NCI-H774 (cell line): Measurements from ENCODE around the gene CCDC33.

ENCODE experiments used
- DNase-seq: peaks from one replicate; lab custom pipeline; 2025; lab: John Stamatoyannopoulos, UW

The CCDC33 gene

DNA sequence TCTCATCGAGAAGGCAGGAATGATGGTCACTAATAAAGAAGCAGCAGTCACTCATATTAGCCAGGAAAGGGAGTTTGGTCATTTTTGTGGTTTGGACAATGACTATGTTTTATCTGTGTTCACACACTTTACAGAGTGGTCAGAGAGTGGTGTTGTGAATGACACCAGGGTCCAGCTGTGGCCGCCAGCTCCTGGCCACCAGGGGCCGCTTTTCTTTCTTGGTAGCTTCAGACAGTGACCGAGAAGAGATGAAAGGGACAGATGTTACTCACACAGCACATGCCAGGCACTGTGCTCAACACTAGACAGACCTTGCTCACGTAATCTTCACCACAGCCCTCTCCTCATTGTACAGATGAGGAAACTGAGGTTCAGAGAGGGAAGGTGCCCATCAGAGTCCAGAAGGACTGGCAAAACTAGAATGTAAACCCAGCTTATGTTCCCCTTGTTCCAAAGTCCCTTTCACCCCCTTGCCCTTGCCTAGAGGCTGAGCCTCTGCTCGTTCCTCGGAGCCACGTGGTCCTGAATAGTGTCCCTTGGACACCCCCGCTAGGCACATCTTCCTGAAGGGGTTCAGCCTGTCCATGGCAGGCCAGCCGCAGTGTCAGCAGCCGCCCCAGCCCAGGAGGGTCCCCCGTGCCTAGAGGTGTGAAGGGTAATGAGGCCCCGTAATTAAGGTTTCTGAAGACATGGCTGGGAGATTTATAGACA is 75.8 kb downstream of the CCDC33 start:
- DNase-seq, result no peak

DNA sequence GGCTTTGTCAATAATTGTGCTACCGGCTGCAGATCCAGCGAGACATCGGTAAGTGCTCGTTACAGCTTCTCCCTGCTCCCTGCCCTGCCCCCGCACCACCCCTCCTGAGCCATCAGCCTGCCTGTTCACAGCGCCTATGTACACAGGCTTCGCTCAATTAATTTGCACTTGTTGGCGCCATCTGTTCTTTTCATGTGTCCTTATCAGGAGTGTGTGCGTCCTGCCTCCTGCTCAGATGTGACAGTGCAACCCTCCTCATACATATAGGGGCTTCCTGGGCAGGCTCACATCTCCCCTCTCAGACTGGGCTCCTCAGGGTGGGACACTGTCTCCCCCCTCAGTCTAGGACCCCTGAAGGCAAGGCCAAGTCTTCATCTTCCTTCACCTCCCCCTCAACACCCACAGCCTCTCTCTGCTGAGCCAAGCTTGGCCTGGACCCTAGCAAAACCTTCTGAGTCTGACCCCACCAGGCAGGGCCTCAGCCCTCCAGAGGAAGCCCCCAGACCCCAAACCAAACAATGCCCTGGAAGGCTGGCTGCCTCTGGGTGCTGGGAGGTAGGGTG is 76.4 kb downstream of the CCDC33 start:
- peak; percentile 90 for DNase-seq

DNA sequence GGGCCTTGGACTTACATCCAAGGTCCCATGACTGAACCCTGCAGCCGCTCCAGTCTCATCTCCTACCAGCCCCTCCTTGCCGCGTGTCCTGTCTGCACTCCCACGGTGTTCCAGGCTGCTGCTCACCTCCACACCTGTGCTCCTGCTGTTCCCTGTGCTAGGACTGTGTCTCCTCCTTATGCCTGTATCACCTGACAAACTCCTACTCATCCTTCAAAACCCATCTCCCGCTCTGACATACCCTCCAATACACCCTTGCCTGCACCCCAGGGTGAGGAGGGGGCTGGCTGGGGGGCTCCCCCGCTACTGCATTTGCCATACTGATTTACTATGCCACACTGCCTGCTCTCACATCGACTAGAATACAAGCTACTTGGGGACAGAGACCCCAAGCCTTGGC is 77.8 kb downstream of the CCDC33 start:
- DNase-seq, result no peak

DNA sequence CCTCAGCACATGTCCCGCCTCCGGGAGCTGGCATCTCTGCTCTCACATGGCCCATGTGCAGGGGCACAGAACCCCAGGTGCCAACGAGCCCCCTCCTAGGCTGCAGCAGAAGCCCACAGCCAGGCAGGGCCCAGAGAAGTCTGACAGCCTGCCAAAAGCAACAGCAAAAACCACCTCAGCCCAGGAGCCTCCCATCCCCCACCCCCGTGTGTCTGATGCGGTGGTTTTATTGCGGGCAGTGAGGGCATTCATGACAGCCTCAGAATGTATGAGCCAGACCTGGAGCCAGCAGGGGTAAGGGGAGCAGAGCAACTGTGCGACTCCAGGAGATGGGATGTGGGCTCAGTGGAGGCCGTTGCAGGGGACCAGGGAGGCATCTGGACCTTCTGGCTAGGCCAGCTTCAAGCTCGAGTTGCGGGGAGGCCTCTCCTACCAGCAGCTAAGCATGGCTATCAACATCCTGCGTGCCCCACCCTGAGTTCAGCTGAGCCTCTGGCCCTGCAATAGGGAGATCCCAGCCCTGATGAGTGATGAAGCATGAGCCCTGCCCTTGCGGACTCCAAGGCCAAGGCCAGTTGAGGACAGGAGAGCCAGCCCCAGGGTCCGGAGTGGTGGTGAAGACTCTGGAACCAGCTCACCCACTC is 78.8 kb downstream of the CCDC33 start:
- DNase-seq, result no peak

DNA sequence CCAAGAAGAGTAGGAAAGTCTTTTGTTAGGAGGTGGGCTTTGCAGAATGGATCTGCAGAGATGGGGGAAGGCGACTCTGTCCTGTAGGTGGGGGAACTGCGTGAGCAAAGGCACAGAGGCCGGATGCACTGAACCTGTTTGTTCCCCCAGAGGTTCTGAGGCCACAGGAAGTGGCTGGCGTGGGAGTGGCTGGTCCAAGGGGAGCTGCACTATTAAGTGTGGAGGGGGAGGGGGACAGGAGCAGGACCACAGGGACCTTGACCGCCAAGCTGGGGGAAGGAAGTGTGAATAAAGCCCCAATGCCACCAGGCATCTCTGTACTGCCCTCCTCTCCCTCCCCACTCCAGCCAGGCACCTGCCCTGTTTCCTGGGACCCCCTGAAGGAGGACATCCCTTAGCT is 79.5 kb downstream of the CCDC33 start:
- no peak for DNase-seq

DNA sequence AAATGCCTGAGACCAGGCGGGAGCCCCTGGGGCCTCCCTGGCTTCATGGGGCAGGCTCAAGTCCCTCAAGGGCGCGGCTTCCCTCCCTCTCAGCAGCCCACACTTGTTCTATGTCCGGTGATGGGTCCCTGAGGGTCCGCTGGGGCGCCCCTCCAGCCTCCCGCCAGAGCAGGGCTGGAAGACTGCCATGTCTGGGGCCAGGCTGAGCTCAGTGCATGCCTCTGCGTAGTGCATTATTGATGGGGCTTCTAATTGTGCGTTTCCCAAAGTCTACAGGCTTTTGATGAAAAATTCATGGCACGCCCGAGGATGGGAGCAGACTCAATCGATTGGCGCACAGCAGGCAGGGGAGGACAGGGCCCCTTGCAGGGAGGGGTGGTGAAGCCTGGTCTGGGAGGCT is 80.0 kb downstream of the CCDC33 start:
- DNase-seq, result no peak

DNA sequence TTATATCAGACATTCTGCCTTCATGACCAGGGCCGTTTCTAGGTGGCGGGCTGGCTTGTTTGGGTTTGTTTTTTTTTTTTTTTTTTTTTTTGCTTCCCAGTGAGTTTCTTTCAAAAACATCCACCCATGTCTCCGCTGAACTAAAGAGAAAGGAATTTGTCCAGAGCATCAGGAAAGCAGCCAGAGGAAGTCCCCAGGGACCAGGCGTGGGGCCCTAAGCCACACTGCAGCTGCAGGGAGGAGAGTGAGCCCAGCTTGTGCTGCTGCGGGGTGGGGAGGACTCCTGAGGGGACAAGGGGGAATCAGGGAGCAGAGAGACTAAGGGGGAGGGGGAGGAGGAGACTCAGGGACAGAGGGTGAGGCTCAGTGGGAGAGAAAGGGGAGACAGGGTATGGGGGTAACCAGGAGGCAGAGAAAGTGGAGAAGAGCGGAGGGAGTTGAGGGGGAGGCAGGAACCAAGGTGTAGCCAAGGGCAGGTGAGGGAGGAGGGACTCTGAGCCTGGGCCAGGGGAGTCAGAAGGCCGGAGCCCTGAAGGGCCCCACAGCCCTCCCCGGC is 81.8 kb downstream of the CCDC33 start:
- no peak for DNase-seq

DNA sequence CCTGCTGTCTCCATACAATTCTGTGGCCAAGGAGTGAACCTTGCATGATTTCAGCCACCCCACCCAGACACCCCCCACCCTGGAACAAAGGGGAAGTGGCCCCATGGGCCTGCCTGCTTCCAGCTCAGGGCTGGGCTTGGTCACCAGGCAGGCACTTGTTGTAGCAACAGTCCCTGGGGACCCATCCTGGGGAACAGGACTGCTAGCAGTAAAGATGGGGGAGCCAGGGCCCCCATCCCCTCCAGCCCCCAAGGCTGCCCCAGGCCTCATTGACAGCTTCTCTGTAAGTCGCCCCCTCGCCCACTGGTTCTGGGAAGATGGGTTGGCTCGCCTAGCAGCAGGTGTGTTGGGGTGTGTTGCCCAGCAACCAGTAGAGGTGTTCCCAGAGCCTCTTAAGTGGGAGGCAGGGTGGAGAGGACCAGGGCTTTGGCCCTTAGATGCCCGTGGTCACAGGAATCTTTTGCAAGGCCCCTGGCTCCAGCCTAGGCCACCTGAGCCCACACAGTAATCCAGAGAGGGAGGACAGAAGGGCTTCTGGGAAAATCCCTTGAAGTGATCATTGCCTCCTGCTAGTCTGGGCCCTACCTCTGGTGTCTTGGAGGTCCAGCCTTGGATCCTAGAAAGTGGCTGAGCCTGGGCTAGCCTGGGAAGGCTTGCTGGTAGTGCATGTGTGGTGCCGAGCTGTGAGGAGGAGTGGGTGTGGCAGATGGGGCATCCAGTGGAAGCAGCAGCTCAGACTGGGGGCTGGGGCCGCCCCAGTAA is 82.4 kb downstream of the CCDC33 start:
- peak; percentile 67 for DNase-seq

DNA sequence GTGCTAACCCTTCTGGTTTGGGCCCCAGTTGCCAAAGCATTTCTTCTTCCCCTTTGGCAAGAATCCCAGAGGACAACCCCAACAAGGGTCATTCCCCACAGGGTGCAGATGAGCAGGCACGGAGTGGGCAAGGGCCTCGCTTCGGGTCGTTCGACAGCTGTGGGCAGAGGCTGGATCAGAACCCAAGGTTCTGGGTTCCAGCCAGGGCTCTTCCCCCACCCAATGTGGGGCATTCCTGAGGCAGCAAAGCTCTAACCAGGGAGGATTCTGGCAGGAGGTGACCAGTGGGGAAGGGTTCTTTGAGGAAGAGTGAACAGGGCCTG is 83.0 kb downstream of the CCDC33 start:
- no peak for DNase-seq

DNA sequence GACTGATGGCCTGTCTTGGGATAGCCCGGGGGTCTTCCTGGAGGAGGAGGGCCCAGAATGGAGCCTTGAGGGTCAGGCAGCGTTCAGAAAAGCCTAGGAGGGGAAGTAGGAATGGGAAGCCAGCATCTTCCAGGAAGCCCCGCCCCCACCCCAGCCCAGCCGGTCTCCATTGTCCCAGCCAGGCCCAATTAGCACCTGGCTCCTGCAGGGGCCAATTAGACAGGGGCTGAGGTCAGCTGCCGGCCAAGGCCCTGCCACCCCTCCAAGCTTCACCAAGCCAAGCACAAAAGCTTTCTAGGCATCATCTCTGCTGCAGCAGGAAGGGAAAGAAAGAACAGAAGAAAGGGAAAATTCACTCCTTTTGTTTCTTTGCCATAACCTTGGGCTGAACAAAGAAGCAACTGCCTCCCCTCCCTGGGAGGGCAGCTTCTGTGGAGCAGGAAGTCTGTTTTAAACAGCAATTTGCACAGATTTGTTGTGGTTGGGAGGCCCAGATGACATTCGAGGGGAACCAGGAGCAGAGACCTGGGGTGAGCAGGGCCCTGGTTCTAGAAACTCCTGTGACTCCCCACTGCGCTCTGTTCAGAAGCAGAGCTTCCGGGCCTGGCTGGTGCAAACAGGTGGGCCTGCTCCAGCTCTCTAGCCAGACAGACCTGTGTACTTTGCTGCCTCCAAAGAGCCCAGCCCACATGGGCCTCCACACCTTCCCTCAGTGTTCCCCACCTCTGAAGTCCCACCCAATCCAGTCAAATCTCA is 83.6 kb downstream of the CCDC33 start:
- DNase-seq, result peak; percentile 72

DNA sequence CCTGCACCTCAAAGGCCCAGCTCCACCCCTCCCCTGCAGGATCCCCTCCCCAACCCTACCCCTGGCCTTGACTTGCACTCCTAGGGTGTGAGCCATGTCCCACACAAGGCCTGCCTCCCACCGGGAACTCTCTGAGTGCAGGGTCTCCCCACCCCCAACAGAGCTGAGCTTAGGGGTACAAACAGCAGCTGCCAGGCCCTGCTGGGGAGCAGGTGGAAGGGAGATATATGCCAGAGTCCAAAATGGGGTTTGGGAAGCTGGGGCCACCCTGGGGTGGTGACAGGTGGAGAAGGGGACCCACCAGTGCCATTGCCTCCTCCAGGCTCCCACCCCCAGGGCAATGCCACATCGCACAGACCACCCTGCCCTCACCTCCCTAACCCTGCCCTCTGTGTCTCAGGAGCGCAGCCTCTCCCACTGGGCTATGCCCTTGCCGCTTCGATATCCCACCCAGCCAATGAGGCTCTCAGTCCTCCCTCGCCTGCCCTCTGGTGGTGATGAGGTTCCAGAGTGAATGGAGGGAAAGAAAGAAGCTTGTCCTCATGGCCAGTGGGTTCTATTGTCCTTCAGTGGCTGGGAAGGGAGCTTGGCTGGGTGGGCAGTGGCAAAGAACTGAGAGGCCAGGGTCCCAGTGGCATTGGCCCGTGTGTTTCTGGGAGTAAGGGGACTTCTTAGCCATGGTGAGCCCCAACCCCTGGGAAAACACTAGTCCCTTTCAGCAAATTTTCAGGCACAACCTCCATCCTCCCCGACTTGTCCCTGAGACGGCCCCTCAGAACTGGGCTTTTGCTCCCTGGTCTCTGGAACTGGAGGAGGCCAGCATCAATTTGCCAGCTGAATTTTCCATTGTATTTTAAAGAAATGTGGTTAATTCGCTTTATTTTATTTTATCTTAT is 84.5 kb downstream of the CCDC33 start:
- DNase-seq, result no peak

DNA sequence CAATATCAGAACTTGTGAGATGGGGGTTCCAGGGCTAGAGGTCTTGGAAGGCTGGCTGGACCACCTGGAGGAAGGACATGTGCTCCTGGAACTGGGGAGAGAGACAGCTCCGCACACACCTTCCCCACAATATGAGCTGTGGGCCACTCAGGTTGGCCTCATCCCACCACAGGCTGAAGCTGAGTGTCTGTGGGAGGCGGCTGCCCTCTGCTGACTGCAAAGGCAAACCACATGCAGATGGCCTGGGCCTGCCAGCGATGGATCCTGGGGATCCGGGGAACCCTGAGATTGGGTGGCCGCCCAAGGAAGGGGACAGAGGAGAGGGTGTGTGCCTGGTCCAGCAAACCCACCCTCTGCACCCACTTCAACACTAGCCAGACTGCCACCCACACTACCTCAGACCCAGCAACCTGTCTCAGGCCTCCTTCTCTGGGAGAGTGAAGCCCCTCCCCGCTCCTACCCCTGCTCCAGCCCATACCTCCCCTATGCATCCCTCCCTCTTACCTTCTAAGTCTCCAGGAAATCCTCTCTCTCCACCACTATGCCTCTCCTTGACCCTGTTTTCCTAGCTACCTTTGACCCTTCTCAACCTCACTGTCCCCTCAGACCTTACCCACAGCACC is 86.5 kb downstream of the CCDC33 start:
- peak; percentile 10 for DNase-seq

DNA sequence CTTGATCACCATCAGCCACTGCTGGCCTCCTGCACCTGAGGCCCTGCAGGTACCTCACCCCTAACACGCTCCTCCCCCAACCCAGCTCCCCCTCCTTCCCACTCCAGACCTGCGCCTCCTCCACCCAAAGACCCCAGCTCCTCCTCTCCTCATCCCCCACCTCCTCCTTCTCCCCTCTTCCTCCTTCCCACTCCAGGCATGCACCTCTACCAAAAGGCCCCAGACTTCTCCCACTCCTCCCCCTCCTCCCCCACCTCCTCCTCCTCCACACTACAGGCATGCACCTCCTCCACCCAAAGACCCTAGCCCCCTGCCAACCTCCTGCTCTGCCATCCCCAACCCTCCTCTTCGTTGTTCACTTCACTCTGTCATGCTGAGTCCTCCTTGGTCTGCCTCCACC is 88.6 kb downstream of the CCDC33 start:
- no peak for DNase-seq

DNA sequence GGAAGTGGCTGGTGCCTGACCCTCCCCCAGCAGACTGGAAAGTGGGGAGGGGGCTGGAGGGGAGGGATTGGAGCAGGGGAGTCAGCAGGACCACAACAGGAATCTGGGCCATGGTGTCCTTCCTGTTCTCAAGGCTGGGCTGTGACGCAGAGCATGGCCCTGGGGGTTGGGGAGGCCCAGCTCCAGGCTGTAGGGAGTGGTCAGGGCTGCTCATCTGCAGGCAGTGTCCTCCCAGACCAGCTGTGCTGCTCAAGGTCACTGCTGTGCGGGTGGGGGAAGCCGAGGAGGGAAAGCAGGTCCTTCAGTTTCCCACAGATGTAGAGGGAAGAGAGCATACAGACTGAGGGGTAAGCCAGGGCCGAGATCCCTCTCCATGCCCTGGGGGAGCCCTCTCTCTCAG is 90.6 kb downstream of the CCDC33 start:
- no peak for DNase-seq

DNA sequence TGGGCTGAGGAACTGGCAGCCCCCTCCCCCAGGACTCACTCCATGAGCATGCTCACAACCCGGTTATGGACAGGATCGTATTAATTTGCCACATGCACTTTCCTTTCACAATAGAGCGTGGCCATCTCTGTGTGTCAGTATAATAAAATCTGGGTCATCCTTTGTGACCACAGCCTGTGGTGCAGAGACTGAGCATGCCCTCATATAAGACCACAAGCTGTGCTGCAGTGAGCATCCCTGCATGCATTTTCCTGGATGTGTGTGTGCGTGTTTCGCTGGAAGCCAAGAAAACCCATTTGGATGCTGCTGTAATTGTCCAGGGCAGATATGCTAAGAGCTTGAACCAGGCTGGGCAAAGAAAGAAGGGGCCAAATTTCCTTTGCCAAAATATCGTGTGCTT is 91.6 kb downstream of the CCDC33 start:
- no peak for DNase-seq

DNA sequence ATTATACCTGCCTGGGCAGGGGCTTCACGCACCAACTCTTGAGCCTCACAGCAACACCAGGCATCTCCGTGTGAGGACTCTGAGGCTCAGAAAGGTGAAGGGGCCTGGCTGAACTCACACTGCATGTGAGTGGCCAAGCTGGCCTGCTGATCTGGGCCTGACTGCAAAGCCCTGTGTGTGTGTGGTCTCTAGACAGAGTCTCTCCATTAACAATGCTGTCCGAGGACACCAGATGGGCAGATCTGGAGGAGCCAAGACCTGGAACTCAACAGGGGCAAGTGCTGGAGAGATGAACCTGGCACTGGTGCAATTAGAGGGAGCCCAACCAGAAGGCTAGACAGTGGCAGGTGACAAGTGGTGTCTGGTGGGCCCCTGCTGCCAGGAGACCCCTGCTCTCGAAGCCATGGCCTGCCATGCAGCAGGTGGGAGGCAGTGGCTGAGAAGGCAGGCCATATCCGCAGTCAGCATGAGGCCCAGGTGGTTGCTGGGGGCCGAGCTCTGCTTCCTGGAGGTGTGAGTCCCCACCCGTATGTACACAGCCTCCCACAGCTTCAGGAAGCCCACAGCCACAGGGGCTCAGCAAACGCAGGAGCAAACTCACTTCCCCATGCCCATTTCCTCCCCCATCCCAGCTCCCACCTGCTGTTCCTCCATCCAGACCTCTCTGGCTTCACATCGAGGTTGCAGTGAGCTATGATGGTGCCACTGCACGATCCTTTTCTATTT is 92.4 kb downstream of the CCDC33 start:
- DNase-seq, result no peak

DNA sequence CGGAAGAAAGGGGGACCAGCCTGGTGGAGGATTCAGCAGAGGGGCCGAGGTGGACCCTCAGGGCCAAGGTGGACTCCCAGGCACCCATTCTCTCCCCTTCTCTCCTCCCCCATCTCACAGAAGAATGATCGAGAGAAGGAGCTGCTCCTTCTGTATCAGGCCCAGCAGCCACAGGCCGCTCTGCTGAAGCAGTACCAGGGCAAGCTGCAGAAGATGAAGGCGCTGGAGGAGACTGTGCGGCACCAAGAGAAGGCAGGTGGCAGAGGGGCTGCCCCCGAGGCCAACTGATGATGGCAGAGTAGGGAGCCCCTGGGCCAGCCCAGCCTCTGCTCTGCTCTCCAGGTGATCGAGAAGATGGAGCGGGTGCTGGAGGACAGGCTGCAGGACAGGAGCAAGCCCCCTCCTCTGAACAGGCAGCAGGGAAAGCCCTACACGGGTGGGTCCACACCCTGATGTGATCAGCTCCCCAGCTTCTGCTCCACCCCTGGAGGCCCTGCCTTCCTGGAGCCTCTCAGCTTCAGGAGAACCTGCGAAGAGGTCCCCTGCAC is 94.8 kb downstream of the CCDC33 start:
- DNase-seq, result no peak

DNA sequence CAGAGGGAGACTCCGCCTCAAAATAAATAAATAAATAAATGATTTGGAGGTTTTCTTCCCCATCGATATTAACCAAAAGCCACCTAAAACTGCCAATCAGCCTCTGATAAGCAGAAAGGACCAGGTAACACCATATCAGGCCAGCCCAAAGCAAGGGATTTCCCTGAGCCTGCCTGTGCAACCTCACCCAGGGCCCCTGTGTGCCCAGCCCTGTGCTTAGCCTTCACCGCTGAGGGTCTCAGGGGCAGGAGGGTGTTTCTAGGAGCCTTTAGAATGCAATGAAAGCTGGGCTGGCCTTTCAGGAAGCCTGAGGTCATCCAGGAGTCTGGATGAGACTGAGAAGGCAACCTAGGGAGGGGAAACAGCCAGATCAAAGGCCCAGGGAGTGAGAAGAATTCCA is 95.9 kb downstream of the CCDC33 start:
- no peak for DNase-seq

DNA sequence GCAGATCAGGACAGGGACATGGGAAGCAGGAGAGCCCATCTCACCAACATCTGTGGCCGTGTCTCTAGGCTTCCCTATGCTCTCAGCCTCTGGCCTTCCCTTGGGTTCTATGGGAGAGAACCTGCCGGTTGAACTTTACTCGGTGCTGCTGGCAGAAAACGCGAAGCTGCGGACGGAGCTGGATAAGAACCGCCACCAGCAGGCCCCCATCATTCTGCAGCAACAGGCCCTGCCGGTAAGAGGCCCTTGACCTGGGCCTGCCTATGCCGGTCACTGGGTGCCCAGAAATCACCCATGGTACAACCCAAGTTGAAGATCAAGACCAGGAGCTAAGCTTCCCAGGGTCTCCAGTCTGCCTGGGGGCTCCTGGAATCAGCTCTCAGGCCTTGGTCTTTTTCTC is 96.5 kb downstream of the CCDC33 start:
- DNase-seq, result no peak

DNA sequence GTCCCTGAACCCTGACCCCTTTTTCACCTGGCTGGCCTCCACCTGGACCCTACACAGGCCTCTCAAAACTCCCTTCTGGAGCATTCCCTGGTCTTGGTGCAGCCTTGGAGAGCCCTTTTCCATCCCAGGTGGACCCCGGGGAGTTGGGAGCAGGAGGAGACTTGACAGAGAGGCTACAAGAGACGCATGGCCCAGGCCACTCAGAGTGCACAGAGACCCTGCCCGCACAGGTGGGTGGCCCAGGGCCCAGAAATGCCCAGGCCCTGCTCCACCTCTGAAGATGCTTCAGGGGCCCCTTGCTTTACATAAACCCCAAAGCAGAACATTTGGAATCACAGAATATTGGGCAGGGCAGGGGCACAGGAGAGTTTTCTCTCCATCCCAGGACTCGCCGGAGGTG is 97.0 kb downstream of the CCDC33 start:
- DNase-seq, result no peak
